Fibroblast of skin of back (primary cell): ENCODE results near the gene MRNIP.

ENCODE experiments used
- DNase-seq: peaks from one replicate; pipeline ENCODE4 v3.0.0-alpha.2; 2013

Gene MRNIP

GRCh38 chr5:179788193-179788854, 70.3 kb downstream of the MRNIP start:
- DNase-seq, result no peak
